HG02798 (cell line): ENCODE data around the gene DYNC2H1.

Source experiments
- ATAC-seq: cut with Tn5 transposase; IDR thresholded peaks from one replicate; pipeline ENCODE4 v1.9.1; 2021; ENCODE audit warnings: mild to moderate bottlenecking; ENCODE audit not compliant: unreplicated experiment, poor library complexity

The DYNC2H1 gene

GRCh38 chr11:103108933-103109817 is at the start of gene DYNC2H1:
DYNC2H1 (plus strand) TSS chr11:103109426; CDS start chr11:103109575, 149 bp downstream.
- peak; percentile 100 for ATAC-seq

- ATAC-seq: no peak
Observed at GRCh38 chr11:103061656-103062055, 47.6 kb upstream of the DYNC2H1 start.

GRCh38 chr11:103067118-103067517 is 42.1 kb upstream of the DYNC2H1 start:
- ATAC-seq: no peak

- no peak for ATAC-seq
Observed at GRCh38 chr11:103069367-103069766, 39.9 kb upstream of the DYNC2H1 start.

- no peak for ATAC-seq
Observed at GRCh38 chr11:103070142-103070541, 39.1 kb upstream of the DYNC2H1 start.

- ATAC-seq: no peak
Observed at GRCh38 chr11:103071008-103071407, 38.2 kb upstream of the DYNC2H1 start.

- no peak for ATAC-seq
Observed at GRCh38 chr11:103076361-103076760, 32.9 kb upstream of the DYNC2H1 start.

GRCh38 chr11:103077554-103077953 is 31.7 kb upstream of the DYNC2H1 start:
- no peak for ATAC-seq

- no peak for ATAC-seq
Observed at GRCh38 chr11:103078710-103079109, 30.5 kb upstream of the DYNC2H1 start.

GRCh38 chr11:103079833-103080232 is 29.4 kb upstream of the DYNC2H1 start:
- no peak for ATAC-seq

- ATAC-seq: no peak
Observed at GRCh38 chr11:103085758-103086365, 23.4 kb upstream of the DYNC2H1 start.

- no peak for ATAC-seq
Observed at GRCh38 chr11:103086461-103086860, 22.8 kb upstream of the DYNC2H1 start.

- ATAC-seq: peak; percentile 33
Observed at GRCh38 chr11:103091064-103091800, 18.0 kb upstream of the DYNC2H1 start.

- peak; percentile 100 for ATAC-seq
Observed at GRCh38 chr11:103091801-103092524, 17.3 kb upstream of the DYNC2H1 start, which contains the start of gene DCUN1D5. DCUN1D5 (minus strand) TSS chr11:103092160; CDS start chr11:103091872, 288 bp downstream.

- no peak for ATAC-seq
Observed at GRCh38 chr11:103097279-103097678, 11.9 kb upstream of the DYNC2H1 start.

GRCh38 chr11:103109818-103110388 is 677 bp downstream of the DYNC2H1 start:
- ATAC-seq: no peak

- no peak for ATAC-seq
Observed at GRCh38 chr11:103110391-103110790, 1.2 kb downstream of the DYNC2H1 start.

- no peak for ATAC-seq
Observed at GRCh38 chr11:103111400-103111799, 2.2 kb downstream of the DYNC2H1 start.

- no peak for ATAC-seq
Observed at GRCh38 chr11:103112364-103112763, 3.1 kb downstream of the DYNC2H1 start.

- no peak for ATAC-seq
Observed at GRCh38 chr11:103114836-103115235, 5.6 kb downstream of the DYNC2H1 start.
